ENCODE data around the gene TOM1L1.

TOM1L1 gene

GRCh38 chr17:54916721-54917120, 16.1 kb downstream of the TOM1L1 start:
- Histone ChIP-seq H3K4me1 (ENCODE audit: control insufficient read depth, low read length) (no peaks in the 10 kb centered on the region), H4K20me1 (ENCODE audit: control insufficient read depth, insufficient read depth, low read depth, low read length) (no peaks in the 10 kb centered on the region), H3F3A (ENCODE audit: control insufficient read depth, insufficient read depth) (no peaks in the 10 kb centered on the region), H3K36me3 (ENCODE audit: control insufficient read depth, low read length) (no peaks in the 10 kb centered on the region), H3K4me2 (ENCODE audit: low read length) (no peak overlapping the region), H3K27me3 (ENCODE audit: control insufficient read depth, low read length) (no peaks in the 10 kb centered on the region), H3K79me2 (ENCODE audit: control insufficient read depth, low read length) (no peaks in the 10 kb centered on the region), H3K4me3 (ENCODE audit: low read length) (no peak overlapping the region), H3K27ac (ENCODE audit: low read depth, low read length) (no peak overlapping the region), H3K9me3 (ENCODE audit: control insufficient read depth, insufficient read depth, low read length) (no peaks in the 10 kb centered on the region), H3K9me2 (replicated peaks; ENCODE audit: control insufficient read depth, low read length) (no peaks in the 10 kb centered on the region)
- TF ChIP-seq EZH2phosphoT487 (IDR thresholded peaks at IDR 0.05; ENCODE audit: borderline replicate concordance, low read length) = no peak
- no peak for TF ChIP-seq CTCF (IDR thresholded peaks at IDR 0.05; ENCODE audit: low read depth, low read length, poor library complexity, severe bottlenecking)

- Histone ChIP-seq H4K20me1 (ENCODE audit: control insufficient read depth, insufficient read depth, low read depth, low read length) (no peaks in the 10 kb centered on the region), H3K4me1 (ENCODE audit: control insufficient read depth, low read length) (no peaks in the 10 kb centered on the region), H3K4me3 (ENCODE audit: low read length) (no peak overlapping the region), H3K27me3 (ENCODE audit: control insufficient read depth, low read length) (no peaks in the 10 kb centered on the region), H3K4me2 (ENCODE audit: low read length) (no peak overlapping the region), H3K27ac (ENCODE audit: low read depth, low read length) (no peak overlapping the region), H3F3A (ENCODE audit: control insufficient read depth, insufficient read depth) (no peaks in the 10 kb centered on the region), H3K9me3 (ENCODE audit: control insufficient read depth, insufficient read depth, low read length) (no peaks in the 10 kb centered on the region), H3K9me2 (replicated peaks; ENCODE audit: control insufficient read depth, low read length) (no peaks in the 10 kb centered on the region), H3K79me2 (ENCODE audit: control insufficient read depth, low read length) (no peaks in the 10 kb centered on the region), H3K36me3 (ENCODE audit: control insufficient read depth, low read length) (no peaks in the 10 kb centered on the region)
- TF ChIP-seq CTCF (IDR thresholded peaks at IDR 0.05; ENCODE audit: low read depth, low read length, poor library complexity, severe bottlenecking) = no peak
Measured at GRCh38 chr17:54919425-54919824, 18.8 kb downstream of the TOM1L1 start.

- Histone ChIP-seq H3K4me1 (ENCODE audit: control insufficient read depth, low read length) (no peaks in the 10 kb centered on the region), H3K27ac (ENCODE audit: low read depth, low read length) (no peak overlapping the region), H4K20me1 (ENCODE audit: control insufficient read depth, insufficient read depth, low read depth, low read length) (no peaks in the 10 kb centered on the region), H3K36me3 (ENCODE audit: control insufficient read depth, low read length) (no peaks in the 10 kb centered on the region), H3K4me2 (ENCODE audit: low read length) (no peak overlapping the region), H3K9me3 (ENCODE audit: control insufficient read depth, insufficient read depth, low read length) (no peaks in the 10 kb centered on the region), H3F3A (ENCODE audit: control insufficient read depth, insufficient read depth) (no peaks in the 10 kb centered on the region), H3K27me3 (ENCODE audit: control insufficient read depth, low read length) (no peaks in the 10 kb centered on the region), H3K79me2 (ENCODE audit: control insufficient read depth, low read length) (no peaks in the 10 kb centered on the region), H3K9me2 (replicated peaks; ENCODE audit: control insufficient read depth, low read length) (no peaks in the 10 kb centered on the region), H3K4me3 (ENCODE audit: low read length) (no peak overlapping the region)
- TF ChIP-seq EZH2phosphoT487 (IDR thresholded peaks at IDR 0.05; ENCODE audit: borderline replicate concordance, low read length) (no peak), CTCF (IDR thresholded peaks at IDR 0.05; ENCODE audit: low read depth, low read length, poor library complexity, severe bottlenecking) (no peak)
Measured at GRCh38 chr17:54920819-54921218, 20.2 kb downstream of the TOM1L1 start.

- Histone ChIP-seq H3K27me3 (ENCODE audit: control insufficient read depth, low read length) (peaks cover 7% of the 10 kb centered on the region), H3K79me2 (ENCODE audit: control insufficient read depth, low read length) (no peaks in the 10 kb centered on the region), H3F3A (ENCODE audit: control insufficient read depth, insufficient read depth) (no peaks in the 10 kb centered on the region), H3K4me1 (ENCODE audit: control insufficient read depth, low read length) (no peaks in the 10 kb centered on the region), H4K20me1 (ENCODE audit: control insufficient read depth, insufficient read depth, low read depth, low read length) (no peaks in the 10 kb centered on the region), H3K36me3 (ENCODE audit: control insufficient read depth, low read length) (no peaks in the 10 kb centered on the region), H3K9me3 (ENCODE audit: control insufficient read depth, insufficient read depth, low read length) (no peaks in the 10 kb centered on the region), H3K9me2 (replicated peaks; ENCODE audit: control insufficient read depth, low read length) (no peaks in the 10 kb centered on the region), H3K4me3 (ENCODE audit: low read length) (no peak overlapping the region), H3K27ac (ENCODE audit: low read depth, low read length) (no peak overlapping the region), H3K4me2 (ENCODE audit: low read length) (no peak overlapping the region)
- TF ChIP-seq CTCF (IDR thresholded peaks at IDR 0.05; ENCODE audit: low read depth, low read length, poor library complexity, severe bottlenecking) (no peak), EZH2phosphoT487 (IDR thresholded peaks at IDR 0.05; ENCODE audit: borderline replicate concordance, low read length) (no peak)
Measured at GRCh38 chr17:54924405-54924804, 23.8 kb downstream of the TOM1L1 start.

Data from DOHH2 (cell line).